Epithelial cell of prostate (primary cell): ENCODE measurements around the gene SLC51A.

Experiments used
- DNase-seq: peaks from one replicate; pipeline ENCODE4 v3.0.0-alpha.2; 2011; ENCODE audit warnings: low read depth, low spot score
- H3K27ac ChIP-seq: fragments of 450-650 bp; 2 replicates; pipeline ENCODE4 v1.5.1; 2017; ENCODE audit warnings: mild to moderate bottlenecking

Gene SLC51A

GRCh38 chr3:196280689-196281440, 64.5 kb downstream of the SLC51A start:
- no peak for DNase-seq
- peak overlapping the region; percentile 91 for H3K27ac ChIP-seq

DNA sequence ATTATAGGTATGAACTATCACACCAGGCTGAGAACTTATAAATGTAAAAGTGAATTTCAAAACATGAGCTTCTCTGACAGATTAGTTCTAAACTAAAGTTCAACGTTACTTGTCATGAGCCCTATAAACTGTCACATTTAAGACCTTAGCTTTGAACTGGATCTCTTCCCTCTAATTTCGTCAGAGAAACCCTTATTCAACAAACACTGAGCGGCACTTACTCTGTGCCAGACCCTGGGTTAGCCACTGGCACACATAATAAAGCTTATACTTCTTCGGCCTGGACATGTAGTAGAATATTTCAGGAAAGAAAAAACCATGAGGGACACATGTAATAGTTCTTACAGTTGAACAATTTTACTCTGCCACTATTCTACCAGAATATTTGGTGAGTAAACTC, 65.6 kb downstream of the SLC51A start:
- DNase-seq: no peak
- peak overlapping the region; percentile 91 for H3K27ac ChIP-seq
